M059J (cell line): ENCODE data around the gene PRKG2. TPM values are rescaled to one million over a fixed set of nuclear protein-coding genes. Genes with fewer than 3 reads are reported as not detected.

ENCODE experiments used
- DNase-seq: peaks from one replicate; pipeline ENCODE4 v3.0.0-alpha.2; 2012; ENCODE audit warnings: low read depth
- total RNA-seq: library from RNA; depleted of rRNA; stranded (reverse); fragments of >200 nt; shearing (Covaris generic); gene quantifications from 2 replicates; pipeline ENCODE4 v1.2.3, GENCODE V29; 2014; rRNA removed

PRKG2 gene
- total RNA-seq, 1 experiment from 2014 or later = 1.1 TPM

GRCh38 chr4:81039351-81039972 lies 175.6 kb downstream of the PRKG2 start:
- DNase-seq = no peak

- DNase-seq = no peak
Measured at GRCh38 chr4:81038636-81039350, 176.2 kb downstream of the PRKG2 start.

Other genes starting within 250 kb of the PRKG2 start
- gene BMP3, start 184.5 kb downstream of the PRKG2 start, total RNA-seq = not detected in 2 replicates